Nephron progenitor cell (in vitro differentiated cells): ENCODE data around the gene NT5C1B.

Experiments used
- DNase-seq: peaks from one replicate; pipeline ENCODE4 v3.0.0; 2021
- H3K27ac Mint-ChIP-seq: 2 replicates; pipeline ENCODE4 v1.8.0; 2021; ENCODE audit warnings: mild to moderate bottlenecking, moderate library complexity, mixed read lengths
- H3K27me3 Mint-ChIP-seq: 2 replicates; pipeline ENCODE4 v1.8.0; 2021; ENCODE audit warnings: mild to moderate bottlenecking, low read depth, mixed read lengths; ENCODE audit not compliant: poor library complexity
- H3K36me3 Mint-ChIP-seq: 2 replicates; pipeline ENCODE4 v1.8.0; 2021; ENCODE audit warnings: low read depth, mixed read lengths
- H3K4me1 Mint-ChIP-seq: 2 replicates; pipeline ENCODE4 v1.8.0; 2021; ENCODE audit warnings: mixed read lengths
- H3K4me3 Mint-ChIP-seq: 2 replicates; pipeline ENCODE4 v1.8.0; 2021; ENCODE audit warnings: mild to moderate bottlenecking, moderate library complexity, mixed read lengths
- H3K9me3 Mint-ChIP-seq: 2 replicates; pipeline ENCODE4 v1.8.0; 2021; ENCODE audit warnings: mild to moderate bottlenecking, moderate library complexity, mixed read lengths
- CTCF ChIP-seq: fragments of 200-600 bp; sonication (generic); IDR thresholded peaks from 2 replicates; pipeline ENCODE4 v1.5.0; 2021; ENCODE audit warnings: antibody characterized with exemption

NT5C1B gene

GRCh38 chr2:18610090-18610489, 20.7 kb upstream of the NT5C1B start:
- TF ChIP-seq CTCF: no peak
- no peaks in the 10 kb centered on the region for H3K9me3 Mint-ChIP-seq
- no peak for DNase-seq
- H3K4me3 Mint-ChIP-seq: no peak overlapping the region
- no peaks in the 10 kb centered on the region for H3K36me3 Mint-ChIP-seq
- no peak overlapping the region for H3K27ac Mint-ChIP-seq
- peaks cover 6% of the 10 kb centered on the region for H3K4me1 Mint-ChIP-seq
- peaks cover 13% of the 10 kb centered on the region for H3K27me3 Mint-ChIP-seq

GRCh38 chr2:18605115-18605514, 15.7 kb upstream of the NT5C1B start:
- H3K27ac Mint-ChIP-seq: no peak overlapping the region
- DNase-seq: no peak
- peaks cover 4% of the 10 kb centered on the region for H3K27me3 Mint-ChIP-seq

GRCh38 chr2:18604531-18604885, 15.1 kb upstream of the NT5C1B start:
- H3K27ac Mint-ChIP-seq: no peak overlapping the region
- H3K36me3 Mint-ChIP-seq: no peaks in the 10 kb centered on the region
- no peak overlapping the region for H3K4me3 Mint-ChIP-seq
- H3K4me1 Mint-ChIP-seq: no peaks in the 10 kb centered on the region
- TF ChIP-seq CTCF: no peak
- H3K27me3 Mint-ChIP-seq: peaks cover 4% of the 10 kb centered on the region
- H3K9me3 Mint-ChIP-seq: no peaks in the 10 kb centered on the region
- DNase-seq: no peak

More at GRCh38 chr2:18605115-18605514, 15.7 kb upstream of the NT5C1B start:
- Mint-ChIP-seq H3K4me1 (no peaks in the 10 kb centered on the region), H3K36me3 (no peaks in the 10 kb centered on the region), H3K4me3 (no peak overlapping the region), H3K9me3 (no peaks in the 10 kb centered on the region)
- no peak for TF ChIP-seq CTCF

GRCh38 chr2:18603854-18604530, 14.6 kb upstream of the NT5C1B start:
- no peak overlapping the region for H3K27ac Mint-ChIP-seq
- H3K27me3 Mint-ChIP-seq: peaks cover 3% of the 10 kb centered on the region
- no peak overlapping the region for H3K4me3 Mint-ChIP-seq
- no peak for DNase-seq
- TF ChIP-seq CTCF: no peak
- H3K4me1 Mint-ChIP-seq: no peaks in the 10 kb centered on the region
- no peaks in the 10 kb centered on the region for H3K9me3 Mint-ChIP-seq
- no peaks in the 10 kb centered on the region for H3K36me3 Mint-ChIP-seq

GRCh38 chr2:18602298-18602697, 12.9 kb upstream of the NT5C1B start:
- no peaks in the 10 kb centered on the region for H3K36me3 Mint-ChIP-seq
- H3K9me3 Mint-ChIP-seq: no peaks in the 10 kb centered on the region
- H3K27ac Mint-ChIP-seq: no peak overlapping the region
- H3K27me3 Mint-ChIP-seq: no peaks in the 10 kb centered on the region
- H3K4me3 Mint-ChIP-seq: no peak overlapping the region
- DNase-seq: no peak
- no peak for TF ChIP-seq CTCF
- no peaks in the 10 kb centered on the region for H3K4me1 Mint-ChIP-seq

- H3K27me3 Mint-ChIP-seq: no peaks in the 10 kb centered on the region
- no peak overlapping the region for H3K27ac Mint-ChIP-seq
- peaks cover 9% of the 10 kb centered on the region for H3K9me3 Mint-ChIP-seq
- DNase-seq: no peak
- no peak overlapping the region for H3K4me3 Mint-ChIP-seq
- no peaks in the 10 kb centered on the region for H3K36me3 Mint-ChIP-seq
- H3K4me1 Mint-ChIP-seq: no peaks in the 10 kb centered on the region
- TF ChIP-seq CTCF: no peak
These were observed 10.9 kb upstream of the NT5C1B start for GRCh38 chr2:18600255-18600613.
